H1 (cell line): ENCODE measurements around the gene GUCY1A1. TPM values are rescaled to one million over a fixed set of nuclear protein-coding genes. Genes with fewer than 3 reads are reported as not detected.

Source experiments
- CTCF ChIA-PET: fragments of 300-600 bp; sonication (Branson Sonifier 250); formaldehyde crosslinking; loops from one replicate; lab custom pipeline; 2021; ENCODE audit not compliant: partially characterized antibody; lab: Charles Lee
- POLR2A ChIA-PET: fragments of 300-600 bp; sonication (Branson Sonifier 250); formaldehyde crosslinking; loops from one replicate; lab custom pipeline; 2021; ENCODE audit warnings: inconsistent platforms; ENCODE audit not compliant: partially characterized antibody; lab: Charles Lee
- DNase-seq, 2 experiments: peaks; one replicate each; pipeline versions ENCODE4 v3.0.0 to v3.0.0-alpha.2; 2010 to 2022; ENCODE audit warnings: low spot score in 2 of 2, low read depth in 1 of 2, mixed read lengths in 1 of 2
- FAIRE-seq: peaks from 2 replicates; lab custom pipeline; 2011; peaks lifted over from hg19 to GRCh38; lab: Jason Lieb, UNC
- H2AFZ ChIP-seq: 2 replicates; pipeline ENCODE4 v1.8.1; 2012; ENCODE audit warnings: low read length, inconsistent platforms
- H2AK5ac ChIP-seq: 2 replicates; pipeline ENCODE4 v1.6.1; 2013; ENCODE audit warnings: low read depth, low read length
- H2BK120ac ChIP-seq: replicated peaks from 2 replicates; pipeline ENCODE3; 2013; ENCODE audit warnings: low read depth, low read length, inconsistent platforms
- H2BK12ac ChIP-seq: 2 replicates; pipeline ENCODE4 v1.6.1; 2013; ENCODE audit warnings: low read depth, low read length
- H2BK15ac ChIP-seq: 2 replicates; pipeline ENCODE4 v1.6.1; 2013; ENCODE audit warnings: low read length
- H2BK20ac ChIP-seq: 2 replicates; pipeline ENCODE4 v1.6.1; 2013; ENCODE audit warnings: low read length
- H2BK5ac ChIP-seq: 2 replicates; pipeline ENCODE4 v1.6.1; 2013; ENCODE audit warnings: low read depth, low read length
- H3K14ac ChIP-seq: 2 replicates; pipeline ENCODE4 v1.6.1; 2013; ENCODE audit warnings: inconsistent platforms; ENCODE audit not compliant: insufficient read length
- H3K18ac ChIP-seq: 2 replicates; pipeline ENCODE4 v1.6.1; 2013; ENCODE audit warnings: low read length; ENCODE audit errors: extremely low read depth
- H3K23ac ChIP-seq: 2 replicates; pipeline ENCODE4 v1.6.1; 2013; ENCODE audit warnings: inconsistent platforms; ENCODE audit not compliant: insufficient read length
- H3K23me2 ChIP-seq: 2 replicates; pipeline ENCODE4 v1.6.1; 2013; ENCODE audit warnings: low read depth, low read length
- H3K27ac ChIP-seq: 2 replicates; pipeline ENCODE4 v1.6.1; 2011; ENCODE audit warnings: low read depth, low read length, inconsistent platforms
- H3K27me3 ChIP-seq, 4 experiments: replicated peaks in 1 of 4; 1 replicate in 1 of 4; 2 replicates in 3 of 4; pipeline versions ENCODE4 v1.6.1 to v1.8.1; 2011 to 2013; ENCODE audit warnings: low read length in 3 of 4, mild to moderate bottlenecking in 3 of 4, inconsistent platforms in 2 of 4, mixed read lengths in 2 of 4, moderate library complexity in 1 of 4; ENCODE audit not compliant: control insufficient read depth in 3 of 4, insufficient read depth in 3 of 4; ENCODE audit errors: extremely low read depth in 1 of 4
- H3K36me3 ChIP-seq, 4 experiments: 2 replicates each; pipeline versions ENCODE4 v1.6.1 to v1.8.1; 2011 to 2013; ENCODE audit warnings: mild to moderate bottlenecking in 4 of 4, low read length in 3 of 4, moderate library complexity in 2 of 4, control low read depth in 1 of 4, inconsistent platforms in 1 of 4; ENCODE audit not compliant: insufficient read depth in 4 of 4, control insufficient read depth in 2 of 4
- H3K4ac ChIP-seq: replicated peaks from 2 replicates; pipeline ENCODE3; 2013; ENCODE audit warnings: low read length, low read depth, mixed read lengths, inconsistent platforms; ENCODE audit not compliant: insufficient read length
- H3K4me1 ChIP-seq, 4 experiments: replicated peaks in 1 of 4; 1 replicate in 1 of 4; 2 replicates in 3 of 4; pipeline versions ENCODE4 v1.6.1 to v1.8.1; 2011 to 2013; ENCODE audit warnings: low read length in 3 of 4, inconsistent platforms in 2 of 4, mixed read lengths in 1 of 4; ENCODE audit not compliant: insufficient read depth in 4 of 4, control insufficient read depth in 3 of 4
- H3K4me2 ChIP-seq, 2 experiments: 2 replicates each; pipeline versions ENCODE4 v1.6.1 to v1.8.1; 2011 to 2013; ENCODE audit warnings: low read depth in 2 of 2, low read length in 2 of 2, control low read depth in 1 of 2, inconsistent platforms in 1 of 2, mild to moderate bottlenecking in 1 of 2; ENCODE audit not compliant: insufficient read depth in 1 of 2
- H3K4me3 ChIP-seq, 4 experiments: fragments of 200-600, 300-600 bp in 1 of 4; sonication (generic), shearing (Covaris generic), sonication (Bioruptor Twin) in 1 of 4; 2 replicates each; pipeline versions ENCODE4 v1.5.1 to v1.8.1; 2011 to 2016; ENCODE audit warnings: low read length in 4 of 4, low read depth in 3 of 4, control low read depth in 2 of 4, inconsistent platforms in 2 of 4, mild to moderate bottlenecking in 2 of 4, mixed read lengths in 1 of 4, moderate library complexity in 1 of 4; ENCODE audit not compliant: insufficient read depth in 2 of 4; ENCODE audit errors: extremely low read depth in 1 of 4
- H3K56ac ChIP-seq: replicated peaks from 2 replicates; pipeline ENCODE3; 2013; ENCODE audit warnings: low read depth, mild to moderate bottlenecking, mixed read lengths, low read length, inconsistent platforms; ENCODE audit not compliant: insufficient read length
- H3K79me1 ChIP-seq: 2 replicates; pipeline ENCODE4 v1.6.1; 2013; ENCODE audit warnings: low read depth, low read length, control low read depth
- H3K79me2 ChIP-seq, 2 experiments: 2 replicates each; pipeline versions ENCODE4 v1.6.1 to v1.8.1; 2012 to 2013; ENCODE audit warnings: low read length in 2 of 2, mild to moderate bottlenecking in 2 of 2, inconsistent platforms in 1 of 2; ENCODE audit not compliant: insufficient read depth in 2 of 2, control insufficient read depth in 1 of 2
- H3K9ac ChIP-seq, 4 experiments: replicated peaks in 1 of 4; 1 replicate in 1 of 4; 2 replicates in 3 of 4; pipeline versions ENCODE4 v1.6.1 to v1.8.1; 2011 to 2013; ENCODE audit warnings: low read depth in 3 of 4, low read length in 3 of 4, control low read depth in 2 of 4, mild to moderate bottlenecking in 2 of 4, moderate library complexity in 2 of 4, inconsistent platforms in 1 of 4; ENCODE audit errors: extremely low read depth in 1 of 4
- H3K9me3 ChIP-seq, 2 experiments: 2 replicates each; pipeline versions ENCODE4 v1.6.1 to v1.8.1; 2012 to 2013; ENCODE audit warnings: mild to moderate bottlenecking in 2 of 2, moderate library complexity in 2 of 2, control low read depth in 1 of 2, inconsistent platforms in 1 of 2, low read depth in 1 of 2, low read length in 1 of 2, mixed read lengths in 1 of 2; ENCODE audit not compliant: insufficient read depth in 2 of 2
- H4K20me1 ChIP-seq, 2 experiments: replicated peaks in 1 of 2; 2 replicates each; pipeline versions ENCODE3 to v1.8.1; 2011 to 2013; ENCODE audit warnings: inconsistent platforms in 2 of 2, low read length in 2 of 2, mild to moderate bottlenecking in 1 of 2; ENCODE audit not compliant: insufficient read depth in 2 of 2, control insufficient read depth in 1 of 2
- H4K5ac ChIP-seq: 2 replicates; pipeline ENCODE4 v1.6.1; 2013; ENCODE audit warnings: low read length, low read depth, mixed read lengths, inconsistent platforms; ENCODE audit not compliant: insufficient read length
- H4K8ac ChIP-seq: 2 replicates; pipeline ENCODE4 v1.8.0; 2013; ENCODE audit warnings: mild to moderate bottlenecking, moderate library complexity, low read length, inconsistent platforms; ENCODE audit not compliant: insufficient read depth; ENCODE audit errors: extremely low read depth
- H4K91ac ChIP-seq: replicated peaks from 2 replicates; pipeline ENCODE3; 2013; ENCODE audit warnings: low read length, mixed read lengths, inconsistent platforms; ENCODE audit not compliant: insufficient read length
- CBX5 ChIP-seq: fragments of 300-800, 300-1000 bp; sonication (generic); IDR thresholded peaks from 2 replicates; pipeline ENCODE4 v1.7.1; 2016; ENCODE audit warnings: antibody characterized with exemption, low read length, low read depth
- CEBPB ChIP-seq: IDR thresholded peaks from 2 replicates; pipeline ENCODE4 v1.6.1; 2012; ENCODE audit warnings: low read depth, low read length
- EGR1 ChIP-seq: IDR thresholded peaks from 2 replicates; pipeline ENCODE4 v1.6.1; 2011; ENCODE audit warnings: low read depth, low read length, borderline replicate concordance
- FOSL1 ChIP-seq: IDR thresholded peaks from 2 replicates; pipeline ENCODE4 v1.6.1; 2011; ENCODE audit warnings: mild to moderate bottlenecking, low read depth, low read length, moderate library complexity; ENCODE audit not compliant: insufficient read depth
- HDAC6 ChIP-seq: IDR thresholded peaks from one replicate; pipeline ENCODE4 v1.7.1; 2012; ENCODE audit warnings: low read depth, mild to moderate bottlenecking, inconsistent platforms, low read length, moderate library complexity
- MAX ChIP-seq: IDR thresholded peaks from 2 replicates; pipeline ENCODE4 v1.6.1; 2012; ENCODE audit warnings: inconsistent platforms
- NANOG ChIP-seq: IDR thresholded peaks from 2 replicates; pipeline ENCODE4 v1.6.1; 2011; ENCODE audit warnings: low read length, low read depth, mild to moderate bottlenecking, inconsistent platforms; ENCODE audit not compliant: insufficient read depth, poor library complexity, severe bottlenecking
- NRF1 ChIP-seq: IDR thresholded peaks from 2 replicates; pipeline ENCODE4 v1.6.1; 2011; ENCODE audit warnings: mild to moderate bottlenecking, low read depth, low read length, improper control_type of control experiment
- SP1 ChIP-seq: IDR thresholded peaks from 2 replicates; pipeline ENCODE4 v1.6.1; 2011; ENCODE audit warnings: low read depth, low read length
- SRF ChIP-seq: IDR thresholded peaks from 2 replicates; pipeline ENCODE4 v1.6.1; 2011; ENCODE audit warnings: mild to moderate bottlenecking, low read depth, low read length, moderate library complexity
- TAF1 ChIP-seq: IDR thresholded peaks from 2 replicates; pipeline ENCODE4 v1.6.1; 2011; ENCODE audit warnings: mild to moderate bottlenecking, low read depth, low read length
- ZNF274 ChIP-seq: IDR thresholded peaks from 2 replicates; pipeline ENCODE4 v1.7.0; 2012; ENCODE audit warnings: low read length, borderline replicate concordance; ENCODE audit errors: extremely low read depth
- WGBS, 2 experiments: shearing (Covaris generic) in 1 of 2; methylation state at CpG; one replicate each; pipeline versions ENCODE4 v1.1.6 to v1.1.7; 2013 to 2015; ENCODE audit warnings: low lambda C conversion rate in 2 of 2, mixed read lengths in 2 of 2, inconsistent platforms in 1 of 2, low coverage in 1 of 2, missing lambda C conversion rate in 1 of 2; ENCODE audit not compliant: insufficient replicate concordance in 2 of 2, insufficient coverage in 1 of 2, insufficient read length in 1 of 2; ENCODE audit errors: extremely low coverage in 1 of 2, missing lambda C conversion rate in 1 of 2; 5-methylcytosine and 5-hydroxymethylcytosine counted together
- polyA plus RNA-seq, 7 experiments: library from polyadenylated mRNA; depleted of rRNA in 3 of 7; stranded (reverse) in 5 of 7; unstranded in 2 of 7; fragments of >200 nt in 5 of 7; fragments of 200-250 nt in 2 of 7; gene quantifications; 1 replicate in 5 of 7; 2 replicates in 1 of 7; 4 replicates in 1 of 7; pipeline versions ENCODE4 v1.2.1 to v1.2.3, GENCODE V29; 2011 to 2013; ENCODE audit warnings: missing spikeins in 2 of 7, mixed read lengths in 2 of 7
- total RNA-seq: library from RNA; stranded (reverse); fragmentation: NEBNext Ultra II Directional; extraction: Animal tissue kit (Norgen Biotek cat#: 25700); gene quantifications from 2 replicates; pipeline ENCODE4 v1.2.1, GENCODE V29; 2021

The GUCY1A1 gene
- total and polyA plus RNA-seq, 2 of the 8 experiments (the other 6 are each of a cell fraction or from before 2014, with no cell fraction given): not detected

- H3K4me2 ChIP-seq: no peak overlapping the region
- H4K5ac ChIP-seq: no peak overlapping the region
- H2BK120ac ChIP-seq: no peak overlapping the region
- H3K79me1 ChIP-seq: no peaks in the 10 kb centered on the region
- H2BK20ac ChIP-seq: no peak overlapping the region
- H3K27me3 ChIP-seq: no peaks in the 10 kb centered on the region
- H3K14ac ChIP-seq: no peak overlapping the region
- POLR2A ChIA-PET: no interaction called here
- H3K79me2 ChIP-seq: no peaks in the 10 kb centered on the region
- H3K9me3 ChIP-seq: no peaks in the 10 kb centered on the region
- H3K4ac ChIP-seq: no peak overlapping the region
- H2AFZ ChIP-seq: no peak overlapping the region
- CTCF ChIA-PET: interaction anchor here (0.6 to 1.6 kb wide), 2 partner anchors 10 to 111 kb away, joined by 3 to 4 read pairs; no protein-coding TSS in a partner anchor
- H3K23me2 ChIP-seq: no peaks in the 10 kb centered on the region
- no peaks in the 10 kb centered on the region for H3K36me3 ChIP-seq
- no peak overlapping the region for H2BK5ac ChIP-seq
- FAIRE-seq: no peak
- H3K56ac ChIP-seq: no peak overlapping the region
- TF ChIP-seq SP1 (no peak), SRF (no peak), MAX (no peak), HDAC6 (no peak), CBX5 (no peak), NANOG (no peak), NRF1 (no peak), FOSL1 (no peak), ZNF274 (no peak), EGR1 (no peak), TAF1 (no peak), CEBPB (no peak; the same call in 1 of the 2 replicates)
- TF ChIP-seq, all 59 proteins: peak for 0
- Histone ChIP-seq H3K9ac (no peak overlapping the region), H4K20me1 (no peaks in the 10 kb centered on the region), H3K18ac (no peak overlapping the region), H3K27ac (no peak overlapping the region), H4K91ac (no peak overlapping the region), H2BK15ac (no peak overlapping the region), H4K8ac (no peak overlapping the region), H2BK12ac (no peak overlapping the region), H3K4me3 (no peak overlapping the region), H3K4me1 (no peaks in the 10 kb centered on the region), H3K23ac (no peak overlapping the region), H2AK5ac (no peak overlapping the region)
- 85% methylated on average over 3 of the region's 3 CpGs; no CpG with 5 or more reads in 1 of the 2 experiments for WGBS, 2 experiments
- no peak for DNase-seq
These were observed 26.7 kb upstream of the GUCY1A1 start for GRCh38 chr4:155639704-155640523.
